ENCODE results near the gene FAF2. TPM values are rescaled to one million over a fixed set of nuclear protein-coding genes. Genes with fewer than 3 reads are reported as not detected.
A peak's percentile ranks its signal among the peaks of the same experiment; 100 is the strongest.
"Not testable (repeated sequence)": the region's sequence is repeated elsewhere in the genome, so short reads cannot be mapped to it uniquely, and the experiment has no call there.

FAF2 gene
- total and polyA plus RNA-seq, 7 donors: 4.2 to 24.6 (median 18.6) TPM

DNA sequence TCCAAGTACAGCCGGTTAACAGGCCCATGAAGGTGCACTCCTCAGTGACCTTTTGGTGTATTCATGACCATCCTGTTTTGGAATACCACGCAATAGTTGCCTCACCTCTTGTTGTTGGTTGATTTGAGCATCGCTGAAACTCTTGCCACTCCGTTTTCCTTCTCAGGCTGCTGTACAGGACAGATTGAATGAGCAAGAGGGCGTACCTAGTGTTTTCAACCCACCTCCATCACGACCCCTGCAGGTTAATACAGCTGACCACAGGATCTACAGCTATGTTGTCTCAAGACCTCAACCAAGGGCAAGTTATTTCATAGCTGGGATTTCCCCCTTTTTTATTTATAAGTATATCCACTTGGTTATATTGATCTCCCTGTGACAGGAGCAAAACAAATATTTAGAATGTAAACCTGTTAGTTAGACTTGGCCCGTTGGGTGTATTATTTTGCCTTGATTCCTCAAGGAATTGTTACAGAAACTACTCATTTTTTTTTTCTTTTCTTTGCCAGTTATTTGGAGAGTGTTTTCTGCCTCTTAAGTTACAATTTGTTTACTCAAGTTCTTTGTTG lies 38.1 kb downstream of the FAF2 start:
- DNase-seq: no peak
- 78 to 88% methylated on average over 7 of the region's 7 CpGs for WGBS, 2 donors

GRCh38 chr5:176487160-176487559 lies 39.0 kb downstream of the FAF2 start:
- H3K27me3 ChIP-seq; intact Hi-C loops (cut with DNase I); DNase-seq; H3K27ac ChIP-seq; H3K9me3 ChIP-seq; H3K4me3 ChIP-seq: not testable (repeated sequence)
- Histone ChIP-seq H3K36me3 (peaks cover 10 to 78% (median 19%) of the 10 kb centered on the region in 4 donors), H3K4me1 (peaks cover 0 to 14% (median 8%) of the 10 kb centered on the region in 4 donors)
- 99% methylated on average over 4 of the region's 4 CpGs for WGBS, 2 donors

More for the DNA sequence above, 38.1 kb downstream of the FAF2 start:
- intact Hi-C loops (cut with DNase I): no loop called here
- TF ChIP-seq EP300 (IDR thresholded peaks at IDR 0.05) (no peak), POLR2AphosphoS5 (IDR thresholded peaks at IDR 0.05) (no peak), POLR2A (IDR thresholded peaks at IDR 0.05) (no peak)
- TF ChIP-seq, protein P1, sequence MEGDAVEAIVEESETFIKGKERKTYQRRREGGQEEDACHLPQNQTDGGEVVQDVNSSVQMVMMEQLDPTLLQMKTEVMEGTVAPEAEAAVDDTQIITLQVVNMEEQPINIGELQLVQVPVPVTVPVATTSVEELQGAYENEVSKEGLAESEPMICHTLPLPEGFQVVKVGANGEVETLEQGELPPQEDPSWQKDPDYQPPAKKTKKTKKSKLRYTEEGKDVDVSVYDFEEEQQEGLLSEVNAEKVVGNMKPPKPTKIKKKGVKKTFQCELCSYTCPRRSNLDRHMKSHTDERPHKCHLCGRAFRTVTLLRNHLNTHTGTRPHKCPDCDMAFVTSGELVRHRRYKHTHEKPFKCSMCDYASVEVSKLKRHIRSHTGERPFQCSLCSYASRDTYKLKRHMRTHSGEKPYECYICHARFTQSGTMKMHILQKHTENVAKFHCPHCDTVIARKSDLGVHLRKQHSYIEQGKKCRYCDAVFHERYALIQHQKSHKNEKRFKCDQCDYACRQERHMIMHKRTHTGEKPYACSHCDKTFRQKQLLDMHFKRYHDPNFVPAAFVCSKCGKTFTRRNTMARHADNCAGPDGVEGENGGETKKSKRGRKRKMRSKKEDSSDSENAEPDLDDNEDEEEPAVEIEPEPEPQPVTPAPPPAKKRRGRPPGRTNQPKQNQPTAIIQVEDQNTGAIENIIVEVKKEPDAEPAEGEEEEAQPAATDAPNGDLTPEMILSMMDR (IDR thresholded peaks at IDR 0.05): no peak
- H3K27ac ChIP-seq: no peak overlapping the region
- H3K36me3 ChIP-seq: peaks cover 7 to 77% (median 18%) of the 10 kb centered on the region in 4 donors
- no peaks in the 10 kb centered on the region for H3K27me3 ChIP-seq
- H3K4me1 ChIP-seq: peaks cover 0 to 6% (median 4%) of the 10 kb centered on the region in 4 donors
- no peaks in the 10 kb centered on the region for H3K9me3 ChIP-seq
- H3K4me3 ChIP-seq: no peak overlapping the region

DNA sequence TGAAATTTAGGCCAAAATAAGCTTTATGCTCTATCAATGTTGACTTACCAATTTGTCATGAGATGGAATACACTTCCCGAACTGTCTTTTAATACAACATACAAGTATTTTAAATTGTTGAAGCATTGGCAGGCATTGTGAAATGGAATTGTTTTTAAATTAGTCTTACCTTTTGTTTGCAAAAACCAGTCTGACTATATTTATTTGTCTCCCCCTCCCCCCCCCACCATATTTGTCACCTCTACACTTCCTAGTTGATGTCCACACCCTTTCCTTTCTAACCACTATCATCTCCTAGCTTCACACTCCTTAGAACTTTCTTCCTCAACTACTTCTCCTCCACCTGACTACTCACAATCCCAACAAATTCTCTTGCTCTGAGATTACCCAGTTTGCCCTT lies 40.9 kb downstream of the FAF2 start:
- Histone ChIP-seq H3K27me3 (no peaks in the 10 kb centered on the region), H3K4me3 (no peak overlapping the region), H3K27ac (no peak overlapping the region), H3K9me3 (no peaks in the 10 kb centered on the region), H3K4me1 (peaks cover 0 to 18% (median 10%) of the 10 kb centered on the region in 4 donors), H3K36me3 (peaks cover 27 to 78% (median 37%) of the 10 kb centered on the region in 4 donors)
- TF ChIP-seq, protein P1 (IDR thresholded peaks at IDR 0.05): no peak
- TF ChIP-seq EP300 (IDR thresholded peaks at IDR 0.05): no peak
- TF ChIP-seq POLR2A (IDR thresholded peaks at IDR 0.05): no peak
- TF ChIP-seq POLR2AphosphoS5 (IDR thresholded peaks at IDR 0.05): no peak
- intact Hi-C loops (cut with DNase I): no loop called here
- DNase-seq: no peak
- WGBS, 2 donors: 92 to 97% methylated on average over 1 of the region's 1 CpG

DNA sequence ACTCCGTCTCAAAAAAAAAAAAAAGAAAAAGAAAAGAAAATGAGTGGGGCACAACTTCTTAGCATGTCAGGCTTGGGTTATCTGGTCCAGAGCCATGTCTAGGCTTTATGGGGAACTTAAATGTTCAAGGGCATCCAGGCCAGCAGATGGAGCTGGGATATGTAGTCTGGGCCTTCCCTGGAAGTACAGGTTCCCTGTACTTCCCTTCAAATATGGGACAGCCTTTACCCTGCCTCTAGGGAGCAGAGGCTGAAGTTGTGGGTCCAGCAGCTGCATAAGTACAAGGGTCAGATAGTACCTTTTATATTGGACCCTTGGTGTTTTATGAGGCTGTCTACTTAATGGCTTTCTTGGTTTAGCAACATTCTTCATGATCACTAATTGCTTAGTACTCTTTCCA lies 42.1 kb downstream of the FAF2 start:
- no peak for DNase-seq
- H3K9me3 ChIP-seq: no peaks in the 10 kb centered on the region
- intact Hi-C loops (cut with DNase I): no loop called here
- no peak overlapping the region for H3K27ac ChIP-seq
- H3K27me3 ChIP-seq: no peaks in the 10 kb centered on the region
- no peak overlapping the region for H3K4me3 ChIP-seq
- H3K4me1 ChIP-seq: peaks cover 0 to 18% (median 10%) of the 10 kb centered on the region in 4 donors
- TF ChIP-seq, protein P1 (IDR thresholded peaks at IDR 0.05): no peak
- TF ChIP-seq EP300 (IDR thresholded peaks at IDR 0.05) (no peak), POLR2A (IDR thresholded peaks at IDR 0.05) (no peak), POLR2AphosphoS5 (IDR thresholded peaks at IDR 0.05) (no peak)
- H3K36me3 ChIP-seq: peaks cover 33 to 88% (median 47%) of the 10 kb centered on the region in 4 donors
- WGBS, 2 donors: 96 to 97% methylated on average over 1 of the region's 1 CpG

GRCh38 chr5:176491101-176491502 lies 42.9 kb downstream of the FAF2 start:
- Histone ChIP-seq H3K9me3 (no peaks in the 10 kb centered on the region), H3K4me1 (peaks cover 0 to 18% (median 10%) of the 10 kb centered on the region in 4 donors), H3K4me3 (no peak overlapping the region), H3K27me3 (no peaks in the 10 kb centered on the region), H3K27ac (peak overlapping the region in 1 of 4 donors; percentile 16), H3K36me3 (peaks cover 40 to 91% (median 50%) of the 10 kb centered on the region in 4 donors)
- TF ChIP-seq, protein P1 (IDR thresholded peaks at IDR 0.05): no peak
- no peak for TF ChIP-seq EP300 (IDR thresholded peaks at IDR 0.05)
- TF ChIP-seq POLR2A (IDR thresholded peaks at IDR 0.05): no peak
- TF ChIP-seq POLR2AphosphoS5 (IDR thresholded peaks at IDR 0.05): no peak
- DNase-seq: no peak
- intact Hi-C loops (cut with DNase I): no loop called here
- WGBS, 2 donors: 61 to 74% methylated on average over 3 of the region's 3 CpGs
